ENCODE measurements around the gene AP2A2. TPM values are rescaled to one million over a fixed set of nuclear protein-coding genes. Genes with fewer than 3 reads are reported as not detected.
A peak's percentile ranks its signal among the peaks of the same experiment; 100 is the strongest.

The AP2A2 gene
- total RNA-seq: 10 to 100 TPM; 49.5 to 57.0 TPM

- Mint-ChIP-seq H3K9me3 (no peaks in the 10 kb centered on the region), H3K27ac (peak within 1 kb of the TSS; percentile 88), H3K36me3 (ENCODE audit: insufficient read depth in 2 of 2) (no peaks in the 10 kb centered on the region)
Measured at GRCh38 chr11:925496-926301, at the start of gene AP2A2. Gene AP2A2, plus strand, starts transcription at chr11:925870. Its CDS starts 152 bp downstream, at chr11:926022.

GRCh38 chr11:876545-876944 is 49.1 kb upstream of the AP2A2 start:
- peaks cover 0 to 6% of the 10 kb centered on the region in 2 donors for H3K36me3 Mint-ChIP-seq (ENCODE audit: insufficient read depth in 2 of 2)
- no peaks in the 10 kb centered on the region for H3K4me1 Mint-ChIP-seq (ENCODE audit: low read depth)
- no peaks in the 10 kb centered on the region for H3K9me3 Mint-ChIP-seq
- no peak overlapping the region for H3K4me3 Mint-ChIP-seq
- DNase-seq (no peak), ATAC-seq (replicated peaks in 1 of 2) (no peak)
- no peak overlapping the region for H3K27ac Mint-ChIP-seq
- H3K27me3 Mint-ChIP-seq (ENCODE audit: low read depth): no peaks in the 10 kb centered on the region

More at GRCh38 chr11:925496-926301, at the start of gene AP2A2:
- H3K4me3 Mint-ChIP-seq: peak within 1 kb of the TSS; percentile 86 to 89
- ATAC-seq (replicated peaks in 1 of 2) (peak; percentile 86 to 91), DNase-seq (peak; percentile 93 to 98)
- no peaks in the 10 kb centered on the region for H3K27me3 Mint-ChIP-seq (ENCODE audit: low read depth)
- H3K4me1 Mint-ChIP-seq (ENCODE audit: low read depth): peaks cover 31% of the 10 kb centered on the region

- no peak overlapping the region for H3K27ac Mint-ChIP-seq
- ATAC-seq (replicated peaks in 1 of 2) (no peak), DNase-seq (peak; percentile 12 to 36)
- no peaks in the 10 kb centered on the region for H3K9me3 Mint-ChIP-seq
- H3K36me3 Mint-ChIP-seq (ENCODE audit: insufficient read depth in 2 of 2): peaks cover 0 to 10% of the 10 kb centered on the region in 2 donors
- no peaks in the 10 kb centered on the region for H3K4me1 Mint-ChIP-seq (ENCODE audit: low read depth)
- no peaks in the 10 kb centered on the region for H3K27me3 Mint-ChIP-seq (ENCODE audit: low read depth)
- H3K4me3 Mint-ChIP-seq: no peak overlapping the region
Measured at GRCh38 chr11:877565-877964, 48.1 kb upstream of the AP2A2 start.

- Mint-ChIP-seq H3K4me1 (ENCODE audit: low read depth) (no peaks in the 10 kb centered on the region), H3K27me3 (ENCODE audit: low read depth) (no peaks in the 10 kb centered on the region), H3K4me3 (no peak overlapping the region), H3K36me3 (ENCODE audit: insufficient read depth in 2 of 2) (peaks cover 0 to 10% of the 10 kb centered on the region in 2 donors), H3K27ac (no peak overlapping the region), H3K9me3 (no peaks in the 10 kb centered on the region)
- ATAC-seq (replicated peaks in 1 of 2): no peak
- no peak for DNase-seq
Measured at GRCh38 chr11:880447-880846, 45.2 kb upstream of the AP2A2 start.

- Mint-ChIP-seq H3K4me1 (ENCODE audit: low read depth) (no peaks in the 10 kb centered on the region), H3K27me3 (ENCODE audit: low read depth) (no peaks in the 10 kb centered on the region), H3K36me3 (ENCODE audit: insufficient read depth in 2 of 2) (peaks cover 0 to 13% of the 10 kb centered on the region in 2 donors), H3K9me3 (no peaks in the 10 kb centered on the region), H3K27ac (no peak overlapping the region), H3K4me3 (no peak overlapping the region)
- DNase-seq (no peak), ATAC-seq (replicated peaks in 1 of 2) (no peak)
Measured at GRCh38 chr11:882596-882995, 43.1 kb upstream of the AP2A2 start.

GRCh38 chr11:883527-883926 is 42.1 kb upstream of the AP2A2 start:
- DNase-seq: no peak
- H3K27me3 Mint-ChIP-seq (ENCODE audit: low read depth): no peaks in the 10 kb centered on the region
- peaks cover 0 to 11% of the 10 kb centered on the region in 2 donors for H3K36me3 Mint-ChIP-seq (ENCODE audit: insufficient read depth in 2 of 2)
- no peaks in the 10 kb centered on the region for H3K9me3 Mint-ChIP-seq
- H3K4me1 Mint-ChIP-seq (ENCODE audit: low read depth): no peaks in the 10 kb centered on the region
- ATAC-seq (replicated peaks in 1 of 2): no peak
- H3K27ac Mint-ChIP-seq: no peak overlapping the region
- H3K4me3 Mint-ChIP-seq: no peak overlapping the region

GRCh38 chr11:884578-885070 is 41.0 kb upstream of the AP2A2 start:
- Mint-ChIP-seq H3K27me3 (ENCODE audit: low read depth) (no peaks in the 10 kb centered on the region), H3K36me3 (ENCODE audit: insufficient read depth in 2 of 2) (peaks cover 0 to 13% of the 10 kb centered on the region in 2 donors), H3K27ac (no peak overlapping the region), H3K4me1 (ENCODE audit: low read depth) (no peaks in the 10 kb centered on the region), H3K9me3 (no peaks in the 10 kb centered on the region), H3K4me3 (no peak overlapping the region)
- no peak for ATAC-seq (replicated peaks in 1 of 2)
- no peak for DNase-seq

GRCh38 chr11:886568-886967 is 39.1 kb upstream of the AP2A2 start:
- no peak overlapping the region for H3K27ac Mint-ChIP-seq
- H3K4me3 Mint-ChIP-seq: no peak overlapping the region
- ATAC-seq (replicated peaks in 1 of 2) (no peak), DNase-seq (no peak)
- H3K4me1 Mint-ChIP-seq (ENCODE audit: low read depth): no peaks in the 10 kb centered on the region
- no peaks in the 10 kb centered on the region for H3K27me3 Mint-ChIP-seq (ENCODE audit: low read depth)
- H3K36me3 Mint-ChIP-seq (ENCODE audit: insufficient read depth in 2 of 2): peaks cover 0 to 9% of the 10 kb centered on the region in 2 donors
- no peaks in the 10 kb centered on the region for H3K9me3 Mint-ChIP-seq

GRCh38 chr11:887589-887988 is 38.1 kb upstream of the AP2A2 start:
- ATAC-seq (replicated peaks in 1 of 2): no peak
- H3K9me3 Mint-ChIP-seq: no peaks in the 10 kb centered on the region

GRCh38 chr11:888310-889212 is 37.1 kb upstream of the AP2A2 start:
- no peak overlapping the region for H3K27ac Mint-ChIP-seq
- H3K9me3 Mint-ChIP-seq: no peaks in the 10 kb centered on the region
- no peaks in the 10 kb centered on the region for H3K4me1 Mint-ChIP-seq (ENCODE audit: low read depth)
- H3K27me3 Mint-ChIP-seq (ENCODE audit: low read depth): no peaks in the 10 kb centered on the region
- ATAC-seq (replicated peaks in 1 of 2) (no peak), DNase-seq (no peak)
- H3K4me3 Mint-ChIP-seq: no peak overlapping the region
- H3K36me3 Mint-ChIP-seq (ENCODE audit: insufficient read depth in 2 of 2): peaks cover 0 to 4% of the 10 kb centered on the region in 2 donors

More at GRCh38 chr11:887589-887988, 38.1 kb upstream of the AP2A2 start:
- Mint-ChIP-seq H3K27me3 (ENCODE audit: low read depth) (no peaks in the 10 kb centered on the region), H3K27ac (no peak overlapping the region), H3K4me3 (no peak overlapping the region), H3K4me1 (ENCODE audit: low read depth) (no peaks in the 10 kb centered on the region), H3K36me3 (ENCODE audit: insufficient read depth in 2 of 2) (peaks cover 0 to 4% of the 10 kb centered on the region in 2 donors)
- no peak for DNase-seq

- Mint-ChIP-seq H3K4me3 (no peak overlapping the region), H3K36me3 (ENCODE audit: insufficient read depth in 2 of 2) (peaks cover 0 to 4% of the 10 kb centered on the region in 2 donors), H3K27me3 (ENCODE audit: low read depth) (no peaks in the 10 kb centered on the region), H3K27ac (no peak overlapping the region), H3K9me3 (no peaks in the 10 kb centered on the region), H3K4me1 (ENCODE audit: low read depth) (no peaks in the 10 kb centered on the region)
- ATAC-seq (replicated peaks in 1 of 2): no peak
- no peak for DNase-seq
Measured at GRCh38 chr11:889257-889656, 36.4 kb upstream of the AP2A2 start.

GRCh38 chr11:889687-890475 is 35.8 kb upstream of the AP2A2 start:
- H3K4me1 Mint-ChIP-seq (ENCODE audit: low read depth): no peaks in the 10 kb centered on the region
- H3K4me3 Mint-ChIP-seq: no peak overlapping the region
- H3K27ac Mint-ChIP-seq: no peak overlapping the region
- H3K27me3 Mint-ChIP-seq (ENCODE audit: low read depth): no peaks in the 10 kb centered on the region
- H3K36me3 Mint-ChIP-seq (ENCODE audit: insufficient read depth in 2 of 2): peaks cover 0 to 4% of the 10 kb centered on the region in 2 donors
- DNase-seq (no peak), ATAC-seq (replicated peaks in 1 of 2) (no peak)
- H3K9me3 Mint-ChIP-seq: no peaks in the 10 kb centered on the region

Measured in activated T-cell treated with anti-CD3 and anti-CD28 coated beads, Interleukin-2, amount 50 U/mL, for 72 hours (primary cell).